HepG2 (cell line): ENCODE measurements around the gene LRFN2. TPM values are rescaled to one million over a fixed set of nuclear protein-coding genes. Genes with fewer than 3 reads are reported as not detected.

ENCODE experiments used
- ATAC-seq: fragments of 200-7000 bp; cut with Tn5 transposase; 3 replicates; pipeline ENCODE4 v1.9.1; 2020; ENCODE audit warnings: mild to moderate bottlenecking, moderate library complexity
- BruUV-seq: library from RNA; stranded (reverse); fragments of 400-500 nt; replicated peaks from 2 replicates; lab custom pipeline; 2021; lab: Mats Ljungman, UMichigan
- CTCF ChIA-PET: fragments of 300-600 bp; formaldehyde crosslinking; extraction: SDS; loops from one replicate; lab custom pipeline; 2021; ENCODE audit warnings: low total read pairs, inconsistent platforms, low intra/inter-chr PET ratio; lab: Yijun Ruan, JAX
- POLR2A ChIA-PET: fragments of 350-600 bp; sonication (Branson Sonifier 250); formaldehyde crosslinking; loops from one replicate; lab custom pipeline; 2020; ENCODE audit warnings: antibody characterized with exemption, inconsistent platforms; lab: Yijun Ruan, JAX
- DNase-seq: peaks from one replicate; pipeline ENCODE4 v3.0.0-alpha.2; 2015; ENCODE audit warnings: low spot score
- FAIRE-seq: peaks from 3 replicates; lab custom pipeline; 2011; peaks lifted over from hg19 to GRCh38; lab: Jason Lieb, UNC
- H2AFZ ChIP-seq: one replicate; pipeline ENCODE4 v1.6.1; 2011; ENCODE audit warnings: low read length, inconsistent platforms
- H3K27ac ChIP-seq: fragments of 300-600 bp; 3 replicates; pipeline ENCODE4 v1.8.0; 2011; ENCODE audit warnings: mixed run types, mild to moderate bottlenecking, mixed read lengths, low read length, inconsistent platforms; ENCODE audit not compliant: insufficient read depth; ENCODE audit errors: extremely low read length
- H3K27me3 ChIP-seq, 2 experiments: fragments of 200-600 bp in 1 of 2; 2 replicates in 1 of 2; 3 replicates in 1 of 2; pipeline versions ENCODE4 v1.6.0 to v1.8.0; 2011; ENCODE audit warnings: low read length in 2 of 2, mild to moderate bottlenecking in 2 of 2, moderate library complexity in 2 of 2, inconsistent platforms in 1 of 2; ENCODE audit not compliant: insufficient read depth in 2 of 2, control insufficient read depth in 1 of 2
- H3K36me3 ChIP-seq, 2 experiments: fragments of 200-600 bp in 1 of 2; replicated peaks in 1 of 2; 2 replicates in 1 of 2; 3 replicates in 1 of 2; pipeline versions ENCODE4 v1.5.1 to v1.8.0; 2011; ENCODE audit warnings: low read length in 2 of 2, inconsistent platforms in 1 of 2; ENCODE audit not compliant: insufficient read depth in 2 of 2, control insufficient read depth in 1 of 2
- H3K4me1 ChIP-seq: 2 replicates; pipeline ENCODE4 v1.5.1; 2012; ENCODE audit warnings: low read length, inconsistent platforms; ENCODE audit not compliant: insufficient read depth
- H3K4me2 ChIP-seq: 2 replicates; pipeline ENCODE4 v1.6.0; 2011; ENCODE audit warnings: low read depth, low read length, inconsistent platforms
- H3K4me3 ChIP-seq, 3 experiments: fragments of 200-600 bp in 1 of 3; sonication (generic), shearing (Covaris generic) in 1 of 3; replicated peaks in 1 of 3; 2 replicates each; pipeline ENCODE4 v1.5.1; 2011 to 2016; ENCODE audit warnings: low read length in 3 of 3, inconsistent platforms in 2 of 3, low read depth in 2 of 3, mild to moderate bottlenecking in 2 of 3, control low read depth in 1 of 3, mixed read lengths in 1 of 3; ENCODE audit not compliant: insufficient read depth in 1 of 3
- H3K79me2 ChIP-seq: one replicate; pipeline ENCODE4 v1.6.1; 2011; ENCODE audit warnings: low read length, inconsistent platforms; ENCODE audit not compliant: insufficient read depth
- H3K9ac ChIP-seq: 2 replicates; pipeline ENCODE4 v1.6.0; 2011; ENCODE audit warnings: mild to moderate bottlenecking, low read depth, low read length, inconsistent platforms; ENCODE audit not compliant: insufficient read depth
- H3K9me3 ChIP-seq: 2 replicates; pipeline ENCODE4 v1.5.1; 2012; ENCODE audit warnings: mild to moderate bottlenecking, low read length
- H4K20me1 ChIP-seq: 2 replicates; pipeline ENCODE4 v1.6.0; 2011; ENCODE audit warnings: inconsistent platforms, mild to moderate bottlenecking, low read length, moderate library complexity; ENCODE audit not compliant: insufficient read depth
- ARNT2 ChIP-seq: sonication (generic); formaldehyde crosslinking; IDR thresholded peaks from 2 replicates; pipeline ENCODE4 v1.8.0; 2022; ENCODE audit warnings: mild to moderate bottlenecking, low read depth, missing genetic modification reagents, moderate library complexity
- FOXK2 ChIP-seq: fragments of 450-650 bp; IDR thresholded peaks from 2 replicates; pipeline ENCODE4 v1.6.1; 2016
- GTF2F1 ChIP-seq: fragments of 150-350 bp; IDR thresholded peaks from 2 replicates; pipeline ENCODE4 v1.6.1; 2014; ENCODE audit warnings: low read length
- HCFC1 ChIP-seq: fragments of 150-350 bp; IDR thresholded peaks from 2 replicates; pipeline ENCODE4 v1.6.1; 2014; ENCODE audit warnings: low read depth, low read length
- HNF1A ChIP-seq, 2 experiments: sonication (generic) in 1 of 2; formaldehyde crosslinking in 1 of 2; IDR thresholded peaks; 2 replicates each; pipeline versions ENCODE4 v1.4.0 to v1.6.1; 2016 to 2020; ENCODE audit warnings: borderline replicate concordance in 1 of 2, low read depth in 1 of 2, mild to moderate bottlenecking in 1 of 2, missing genetic modification reagents in 1 of 2
- JUNB ChIP-seq: sonication (generic); formaldehyde crosslinking; IDR thresholded peaks from 2 replicates; pipeline ENCODE4 v1.8.0; 2022; ENCODE audit warnings: missing genetic modification reagents, mild to moderate bottlenecking, borderline replicate concordance
- KAT7 ChIP-seq: IDR thresholded peaks from 2 replicates; pipeline ENCODE4 v1.6.1; 2018; ENCODE audit warnings: borderline replicate concordance, missing compliant biosample characterization
- KAT8 ChIP-seq: IDR thresholded peaks from 2 replicates; pipeline ENCODE4 v1.6.1; 2016; ENCODE audit warnings: missing genetic modification reagents, missing compliant biosample characterization
- MED1 ChIP-seq: sonication (generic); formaldehyde crosslinking; IDR thresholded peaks from 2 replicates; pipeline ENCODE4 v1.4.0; 2020; ENCODE audit warnings: missing genetic modification reagents
- MEIS2 ChIP-seq: sonication (generic); formaldehyde crosslinking; IDR thresholded peaks from 2 replicates; pipeline ENCODE4 v1.9.0; 2021; ENCODE audit warnings: mild to moderate bottlenecking, missing genetic modification reagents
- POGZ ChIP-seq: sonication (generic); formaldehyde crosslinking; IDR thresholded peaks from 2 replicates; pipeline ENCODE4 v1.4.0; 2020; ENCODE audit warnings: mild to moderate bottlenecking, missing genetic modification reagents
- PRPF4 ChIP-seq: fragments of 200-400 bp; formaldehyde crosslinking; IDR thresholded peaks from 2 replicates; pipeline ENCODE4 v1.6.1; 2016; ENCODE audit warnings: low read length, low read depth; ENCODE audit not compliant: poor library complexity, severe bottlenecking
- YEATS2 ChIP-seq: sonication (generic); formaldehyde crosslinking; IDR thresholded peaks from 2 replicates; pipeline ENCODE4 v1.4.0; 2020; ENCODE audit warnings: missing genetic modification reagents, borderline replicate concordance
- ZNF256 ChIP-seq: sonication (generic); formaldehyde crosslinking; conservative IDR thresholded peaks from 2 replicates; pipeline ENCODE4 v1.4.0; 2020; ENCODE audit warnings: missing genetic modification reagents
- ZNF281 ChIP-seq: sonication (generic); formaldehyde crosslinking; IDR thresholded peaks from 2 replicates; pipeline ENCODE4 v1.4.0; 2020; ENCODE audit warnings: missing genetic modification reagents, borderline replicate concordance
- ZNF713 ChIP-seq: sonication (generic); formaldehyde crosslinking; IDR thresholded peaks from 2 replicates; pipeline ENCODE4 v1.4.0; 2020; ENCODE audit warnings: mild to moderate bottlenecking, missing genetic modification reagents
- WGBS: methylation state at CpG from one replicate; pipeline ENCODE4 v1.1.6; 2017; ENCODE audit warnings: low lambda C conversion rate; 5-methylcytosine and 5-hydroxymethylcytosine counted together
- in situ Hi-C: cut with HindIII; loops from 2 replicates; pipeline ENCODE4 v1.10.0; 2017; ENCODE audit warnings: low pct_unique_long_range_greater_than_20kb; ENCODE audit not compliant: extremely low pct_ligation_motif_present
- intact Hi-C: fragments of 100-400 bp; cut with micrococcal nuclease; formaldehyde crosslinking; loops from one replicate; pipeline ENCODE4 v1.10.0; 2022; ENCODE audit not compliant: unreplicated experiment
- polyA plus RNA-seq, 8 experiments: library from polyadenylated mRNA; depleted of rRNA in 3 of 8; stranded (reverse) in 7 of 8; unstranded in 1 of 8; fragments of >200 nt; fragmentation: Illumina TruSeq in 4 of 8; extraction: Trizol in 4 of 8; gene quantifications; 2 replicates each; pipeline versions ENCODE4 v1.2.1 to v1.2.3, GENCODE V29; 2011 to 2016; ENCODE audit warnings: low read depth in 4 of 8, missing spikeins in 1 of 8, mixed read lengths in 1 of 8; ENCODE audit not compliant: insufficient read depth in 1 of 8
- total RNA-seq, 5 experiments: library from RNA; depleted of rRNA; stranded (reverse); fragments of >200 nt; fragmentation: Illumina TruSeq; extraction: Trizol; gene quantifications; 2 replicates each; pipeline ENCODE4 v1.2.3, GENCODE V29; 2016; ENCODE audit warnings: low read depth in 1 of 5
- TF ChIP-seq, protein P1 (sequence below): sonication (generic); formaldehyde crosslinking; IDR thresholded peaks from 2 replicates; pipeline ENCODE4 v1.4.0; 2020; ENCODE audit warnings: missing genetic modification reagents

Gene LRFN2
- total and polyA plus RNA-seq, 2 of the 13 experiments (the other 11 are each of a cell fraction or from before 2014, with no cell fraction given): not detected

DNA sequence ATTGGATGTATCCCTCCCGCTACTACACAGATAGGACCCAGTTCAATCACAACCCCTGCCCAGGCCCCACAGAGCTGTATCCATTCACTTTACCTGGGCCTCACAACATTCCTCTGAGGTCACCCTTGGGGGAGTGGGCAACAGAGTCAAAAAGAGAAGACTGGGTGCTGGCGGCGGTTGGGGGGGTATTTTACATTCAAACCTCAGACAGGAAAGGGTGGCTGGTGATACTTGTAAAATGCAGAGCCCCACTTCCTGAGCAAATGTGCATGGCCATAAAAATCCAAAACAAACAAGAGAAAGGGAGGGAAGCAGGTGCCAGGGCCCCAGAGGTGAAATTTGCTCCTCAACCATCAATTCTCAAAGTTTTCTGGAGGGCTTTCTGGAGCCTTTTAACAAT, 3.5 kb downstream of the LRFN2 start (continued):
- TF ChIP-seq KAT7 (CRISPR knock-in tag) (no peak), POGZ (CRISPR knock-in tag) (no peak), MED1 (CRISPR knock-in tag) (no peak), ZNF256 (CRISPR knock-in tag) (no peak), ZNF281 (CRISPR knock-in tag) (no peak), KAT8 (CRISPR knock-in tag) (no peak), PRPF4 (no peak), HCFC1 (no peak)

DNA sequence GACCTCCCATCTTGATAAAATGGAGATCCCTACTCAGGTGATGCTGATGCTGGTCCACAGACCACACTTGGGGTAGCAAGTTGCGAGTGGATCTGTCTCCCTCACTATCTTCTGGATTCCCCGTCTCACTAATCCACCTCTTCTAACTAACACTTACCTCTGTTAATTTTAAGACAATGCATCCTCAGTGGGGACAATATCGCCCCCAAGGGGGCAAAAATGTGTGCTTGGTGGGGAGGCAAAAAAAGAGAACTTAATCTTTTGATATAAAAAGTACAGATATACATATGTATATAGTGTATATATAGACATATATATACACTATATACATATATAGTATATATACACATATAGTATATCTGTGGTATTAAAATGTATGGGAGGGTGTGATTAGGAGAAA, 4.3 kb downstream of the LRFN2 start:
- ChIA-PET POLR2A (no interaction called here), CTCF (no interaction called here)
- Histone ChIP-seq H3K9ac (no peak overlapping the region), H3K4me2 (no peak overlapping the region), H3K27me3 (peaks cover 3 to 34% of the 10 kb centered on the region in 2 experiments), H3K79me2 (no peaks in the 10 kb centered on the region), H3K27ac (no peak overlapping the region), H3K4me3 (no peak overlapping the region), H3K4me1 (0 out of 2 replicates have a peak, but pooled peaks cover 3% of the 10 kb centered on the region), H4K20me1 (no peaks in the 10 kb centered on the region), H2AFZ (no peak overlapping the region), H3K36me3 (no peaks in the 10 kb centered on the region), H3K9me3 (no peaks in the 10 kb centered on the region)
- WGBS: 0% methylated on average over 3 of the region's 3 CpGs
- FAIRE-seq (no peak), ATAC-seq (no peak), DNase-seq (no peak)
- intact Hi-C loops (no loop called here), in situ Hi-C loops (no loop called here)
- BruUV-seq: no TSS peak
- no peak for TF ChIP-seq YEATS2 (CRISPR knock-in tag)
- TF ChIP-seq ARNT2 (CRISPR knock-in tag): no peak
- no peak for TF ChIP-seq JUNB (CRISPR knock-in tag)
- TF ChIP-seq HNF1A (IDR thresholded peaks at IDR 0.05; ENCODE audit: low read depth): no peak
- no peak for TF ChIP-seq HNF1A (CRISPR knock-in tag; IDR thresholded peaks at IDR 0.05; ENCODE audit: borderline replicate concordance)
- TF ChIP-seq GTF2F1: no peak
- TF ChIP-seq ZNF713 (CRISPR knock-in tag): no peak
- no peak for TF ChIP-seq MEIS2
- TF ChIP-seq FOXK2: no peak
- TF ChIP-seq, protein P1, sequence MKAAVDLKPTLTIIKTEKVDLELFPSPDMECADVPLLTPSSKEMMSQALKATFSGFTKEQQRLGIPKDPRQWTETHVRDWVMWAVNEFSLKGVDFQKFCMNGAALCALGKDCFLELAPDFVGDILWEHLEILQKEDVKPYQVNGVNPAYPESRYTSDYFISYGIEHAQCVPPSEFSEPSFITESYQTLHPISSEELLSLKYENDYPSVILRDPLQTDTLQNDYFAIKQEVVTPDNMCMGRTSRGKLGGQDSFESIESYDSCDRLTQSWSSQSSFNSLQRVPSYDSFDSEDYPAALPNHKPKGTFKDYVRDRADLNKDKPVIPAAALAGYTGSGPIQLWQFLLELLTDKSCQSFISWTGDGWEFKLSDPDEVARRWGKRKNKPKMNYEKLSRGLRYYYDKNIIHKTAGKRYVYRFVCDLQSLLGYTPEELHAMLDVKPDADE (CRISPR knock-in tag): no peak
